Measurements from ENCODE around the gene GYPA.

GRCh38 chr4:144169211-144169610, 28.7 kb upstream of the GYPA start:
- TF ChIP-seq POLR2A (IDR thresholded peaks at IDR 0.05; ENCODE audit: low read depth) (no peak), CTCF (IDR thresholded peaks at IDR 0.05) (no peak), EP300 (IDR thresholded peaks at IDR 0.05) (no peak), POLR2AphosphoS5 (IDR thresholded peaks at IDR 0.05) (no peak)

Data from esophagus muscularis mucosa (tissue), 4 donors.